OCI-LY3 (cell line): Measurements from ENCODE around the gene CMTM1.

Source experiments
- CTCF ChIP-seq: fragments of 200-600, 300-600 bp; sonication (generic); IDR thresholded peaks from 2 replicates; pipeline ENCODE4 v1.5.1; 2014; ENCODE audit warnings: antibody characterized with exemption, low read length, low read depth
- EZH2phosphoT487 ChIP-seq: fragments of 200-600 bp; shearing (Covaris generic); IDR thresholded peaks from 2 replicates; pipeline ENCODE4 v1.6.1; 2018; ENCODE audit warnings: antibody characterized with exemption, mixed run types, low read depth

GRCh38 chr16:66574081-66574480 lies 7.8 kb downstream of the CMTM1 start:
- TF ChIP-seq CTCF (no peak), EZH2phosphoT487 (no peak)
